Measurements from ENCODE around the gene ACADS. TPM values are rescaled to one million over a fixed set of nuclear protein-coding genes. Genes with fewer than 3 reads are reported as not detected.

The ACADS gene
- total and polyA plus RNA-seq, 2 of the 8 experiments (the other 6 are each of a cell fraction or from before 2014, with no cell fraction given), result 4.9 to 7.5 TPM

DNA sequence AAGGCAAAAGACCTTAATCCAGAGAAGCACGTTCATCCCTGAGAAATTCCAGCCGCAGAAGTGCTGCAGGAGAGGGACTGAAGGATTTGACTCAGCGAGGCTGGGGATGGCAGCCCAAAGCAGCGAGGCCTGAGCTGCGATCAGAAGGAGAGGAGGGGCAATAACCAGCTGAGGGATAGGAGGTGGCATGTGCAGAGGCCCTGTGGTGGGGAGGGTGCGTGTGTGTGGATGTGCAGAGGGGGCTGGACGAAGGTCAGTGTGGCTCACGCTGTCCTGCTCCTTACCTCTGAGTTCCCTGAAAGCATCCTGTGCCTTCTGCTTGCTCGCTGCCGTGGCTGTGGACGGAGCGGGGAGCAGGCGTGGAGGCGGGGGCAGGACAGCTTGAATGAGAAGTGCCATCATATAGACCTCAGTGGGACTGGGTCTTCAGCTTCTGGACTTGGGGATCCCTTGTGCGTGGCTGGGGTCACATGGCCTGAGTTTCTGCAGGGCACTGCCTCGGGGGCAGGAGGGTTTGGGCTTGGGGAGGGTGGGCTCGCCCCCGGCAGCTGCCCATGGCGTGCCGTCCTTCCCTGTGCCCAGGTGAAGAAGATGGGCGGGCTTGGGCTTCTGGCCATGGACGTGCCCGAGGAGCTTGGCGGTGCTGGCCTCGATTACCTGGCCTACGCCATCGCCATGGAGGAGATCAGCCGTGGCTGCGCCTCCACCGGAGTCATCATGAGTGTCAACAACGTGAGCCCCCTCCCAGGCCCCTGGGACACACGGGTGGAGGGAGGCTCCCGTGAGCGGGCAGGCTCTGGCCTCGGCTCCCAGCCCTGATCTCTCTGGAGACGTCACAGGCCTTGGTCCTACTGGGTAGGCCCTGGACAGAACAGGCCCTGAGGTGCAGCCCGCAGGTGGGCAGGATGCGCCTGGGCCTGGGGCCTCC is 11.0 kb downstream of the ACADS start:
- Histone ChIP-seq H3K36me3 (ENCODE audit: control insufficient read depth in 2 of 4, insufficient read depth in 4 of 4, low read length in 3 of 4) (no peaks in the 10 kb centered on the region; a peak in 1 of 8 replicates), H3K23me2 (ENCODE audit: low read depth, low read length) (no peaks in the 10 kb centered on the region), H3K79me1 (ENCODE audit: low read depth, low read length) (no peaks in the 10 kb centered on the region), H3K79me2 (ENCODE audit: control insufficient read depth in 1 of 2, insufficient read depth in 2 of 2, low read length in 2 of 2) (no peaks in the 10 kb centered on the region), H2BK5ac (ENCODE audit: low read depth, low read length) (no peak overlapping the region), H3K9me3 (ENCODE audit: insufficient read depth in 2 of 2, low read depth in 1 of 2, low read length in 1 of 2) (no peaks in the 10 kb centered on the region; a peak in 1 of 4 replicates), H2BK120ac (replicated peaks; ENCODE audit: low read depth, low read length) (no peak overlapping the region), H3K4ac (replicated peaks; ENCODE audit: insufficient read length, low read depth, low read length) (no peak overlapping the region), H2BK12ac (ENCODE audit: low read depth, low read length) (no peak overlapping the region), H3K56ac (replicated peaks; ENCODE audit: insufficient read length, low read depth, low read length) (no peak overlapping the region), H3K18ac (ENCODE audit: extremely low read depth, low read length) (no peak overlapping the region), H2BK15ac (ENCODE audit: low read length) (no peak overlapping the region; the same call in 1 of the 2 replicates), H3K23ac (ENCODE audit: insufficient read length) (no peak overlapping the region), H4K20me1 (replicated peaks in 1 of 2; ENCODE audit: control insufficient read depth in 1 of 2, insufficient read depth in 2 of 2, low read length in 2 of 2) (no peaks in the 10 kb centered on the region), H3K14ac (ENCODE audit: insufficient read length) (no peak overlapping the region), H4K8ac (ENCODE audit: extremely low read depth, insufficient read depth, low read length) (peak overlapping the region; percentile 51; the same call in 1 of the 2 replicates), H3K27ac (ENCODE audit: low read depth, low read length) (no peak overlapping the region), H4K5ac (ENCODE audit: insufficient read length, low read depth, low read length) (no peak overlapping the region), H4K91ac (replicated peaks; ENCODE audit: insufficient read length, low read length) (no peak overlapping the region), H3K4me1 (replicated peaks in 1 of 4; ENCODE audit: control insufficient read depth in 3 of 4, insufficient read depth in 4 of 4, low read length in 3 of 4) (no peaks in the 10 kb centered on the region), H3K4me3 (ENCODE audit: extremely low read depth in 1 of 4, insufficient read depth in 2 of 4, low read depth in 3 of 4, low read length in 4 of 4) (no peak overlapping the region), H2AK5ac (ENCODE audit: low read depth, low read length) (peak overlapping the region; percentile 32; the same call in 1 of the 2 replicates), H3K4me2 (ENCODE audit: insufficient read depth in 1 of 2, low read depth in 2 of 2, low read length in 2 of 2) (no peak overlapping the region), H3K9ac (replicated peaks in 1 of 4; ENCODE audit: extremely low read depth in 1 of 4, low read depth in 3 of 4, low read length in 3 of 4) (no peak overlapping the region), H2BK20ac (ENCODE audit: low read length) (no peak overlapping the region), H2AFZ (ENCODE audit: low read length) (no peak overlapping the region), H3K27me3 (replicated peaks in 1 of 4; ENCODE audit: control insufficient read depth in 3 of 4, extremely low read depth in 1 of 4, insufficient read depth in 3 of 4, low read length in 3 of 4) (no peaks in the 10 kb centered on the region)
- DNase-seq (ENCODE audit: low read depth in 1 of 2, low spot score in 2 of 2), result no peak
- ChIA-PET POLR2A (ENCODE audit: partially characterized antibody) (no interaction called here), CTCF (ENCODE audit: partially characterized antibody) (interaction anchor here (0.6 to 5.7 kb wide), 11 partner anchors 11 to 281 kb away, joined by 3 to 34 read pairs (median 4); no protein-coding TSS in a partner anchor)
- FAIRE-seq, result no peak
- WGBS, 2 experiments (ENCODE audit: extremely low coverage in 1 of 2, insufficient coverage in 1 of 2, insufficient read length in 1 of 2, insufficient replicate concordance in 2 of 2, low coverage in 1 of 2, low lambda C conversion rate in 2 of 2, missing lambda C conversion rate in 1 of 2), result 89% methylated on average over 22 of the region's 38 CpGs; no CpG with 5 or more reads in 1 of the 2 experiments
- TF ChIP-seq GTF2F1 (IDR thresholded peaks at IDR 0.05; ENCODE audit: borderline replicate concordance, low read depth, low read length) (no peak), MAFK (IDR thresholded peaks at IDR 0.05; ENCODE audit: low read depth, low read length) (no peak), RAD21 (IDR thresholded peaks at IDR 0.05 in 1 of 2, conservative IDR thresholded peaks at IDR 0.05 in 1 of 2; ENCODE audit: low read depth in 2 of 2, low read length in 2 of 2) (no peak), POLR2AphosphoS5 (IDR thresholded peaks at IDR 0.05; ENCODE audit: low read depth, low read length) (no peak), SRF (IDR thresholded peaks at IDR 0.05; ENCODE audit: low read depth, low read length) (no peak), CBX8 (IDR thresholded peaks at IDR 0.05; ENCODE audit: borderline replicate concordance, low read depth, low read length) (no peak), SP2 (IDR thresholded peaks at IDR 0.05; ENCODE audit: low read length) (no peak), RXRA (IDR thresholded peaks at IDR 0.05; ENCODE audit: insufficient read depth, low read depth, low read length) (no peak), SP4 (IDR thresholded peaks at IDR 0.05; ENCODE audit: low read length) (no peak), HDAC2 (IDR thresholded peaks at IDR 0.05; ENCODE audit: borderline replicate concordance in 1 of 2, low read depth in 2 of 2, low read length in 2 of 2) (no peak)
- TF ChIP-seq, protein P1, sequence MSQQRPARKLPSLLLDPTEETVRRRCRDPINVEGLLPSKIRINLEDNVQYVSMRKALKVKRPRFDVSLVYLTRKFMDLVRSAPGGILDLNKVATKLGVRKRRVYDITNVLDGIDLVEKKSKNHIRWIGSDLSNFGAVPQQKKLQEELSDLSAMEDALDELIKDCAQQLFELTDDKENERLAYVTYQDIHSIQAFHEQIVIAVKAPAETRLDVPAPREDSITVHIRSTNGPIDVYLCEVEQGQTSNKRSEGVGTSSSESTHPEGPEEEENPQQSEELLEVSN (IDR thresholded peaks at IDR 0.05), result no peak
